HG03108 (cell line): ENCODE data around the gene KIAA0040.

ENCODE experiments used
- ATAC-seq: cut with Tn5 transposase; IDR thresholded peaks from one replicate; pipeline ENCODE4 v1.9.1; 2021; ENCODE audit warnings: moderate library complexity; ENCODE audit not compliant: unreplicated experiment

Gene KIAA0040

DNA sequence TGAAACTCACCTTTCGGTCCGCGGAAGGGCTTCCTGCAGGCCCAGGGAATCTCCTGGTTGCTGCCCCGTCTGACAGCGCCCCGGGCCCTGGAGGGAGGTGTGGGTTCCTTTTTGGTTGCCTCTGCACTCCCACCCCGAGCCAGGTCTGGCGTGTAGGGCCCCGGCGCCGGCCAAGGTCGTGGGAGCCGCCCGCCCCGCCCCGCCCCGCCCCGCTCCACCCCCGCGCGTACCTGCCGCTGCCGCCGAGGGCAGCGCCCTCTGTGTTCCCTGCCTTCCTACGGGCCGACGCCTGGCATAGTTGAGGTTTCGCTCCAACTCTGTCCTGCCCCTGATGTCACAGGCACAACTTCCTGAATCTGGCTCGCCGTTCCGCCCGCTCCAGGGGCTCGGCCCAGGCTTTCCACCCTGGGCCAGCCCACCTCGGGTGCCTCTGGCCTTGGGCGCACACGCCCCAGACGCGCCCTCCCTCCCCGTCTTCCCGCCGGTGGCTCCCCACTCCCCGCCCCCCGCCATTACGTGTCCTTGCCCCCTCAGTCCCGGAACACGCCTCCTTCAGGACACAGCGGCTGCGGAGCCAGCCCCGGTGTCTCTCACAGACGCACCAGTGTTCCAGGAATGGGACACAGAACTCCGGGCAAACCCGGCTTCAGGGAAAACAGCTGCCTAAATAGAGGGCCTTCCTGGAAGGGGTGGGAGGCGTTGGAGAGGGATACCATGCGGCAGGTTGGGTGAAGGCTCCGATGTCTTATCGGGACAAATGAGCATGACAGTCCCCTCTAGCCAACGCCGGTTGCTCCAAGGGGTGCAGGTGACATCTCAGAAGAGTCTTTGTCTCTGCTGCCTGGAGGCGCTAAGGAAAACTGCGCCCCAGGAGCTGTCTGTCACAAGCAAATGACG is at the start of gene KIAA0040:
TSS of gene KIAA0040 (minus strand) at position 147 of the 897 bp plus-strand sequence. CDS start 31,763 bp downstream, outside the sequence.
- ATAC-seq = peak; percentile 46

DNA sequence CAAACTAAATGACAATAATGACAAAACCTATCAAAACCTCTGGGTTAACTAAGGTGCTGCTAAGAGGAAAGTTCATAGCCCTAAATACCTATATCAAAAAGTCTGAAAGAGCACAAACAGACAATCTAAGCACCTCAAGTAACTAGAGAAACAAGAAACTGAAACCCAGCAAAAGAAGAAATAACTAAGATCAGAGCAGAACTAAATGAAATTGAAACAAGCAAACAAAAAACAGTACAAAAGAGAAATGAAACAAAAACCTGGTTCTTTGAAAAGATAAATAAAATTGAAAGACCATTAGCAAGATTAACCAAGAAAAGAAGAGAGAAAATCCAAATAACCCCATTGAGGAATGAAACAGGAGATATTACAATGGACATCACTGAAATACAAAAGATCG is 44.8 kb upstream of the KIAA0040 start:
- peak; percentile 54 for ATAC-seq

DNA sequence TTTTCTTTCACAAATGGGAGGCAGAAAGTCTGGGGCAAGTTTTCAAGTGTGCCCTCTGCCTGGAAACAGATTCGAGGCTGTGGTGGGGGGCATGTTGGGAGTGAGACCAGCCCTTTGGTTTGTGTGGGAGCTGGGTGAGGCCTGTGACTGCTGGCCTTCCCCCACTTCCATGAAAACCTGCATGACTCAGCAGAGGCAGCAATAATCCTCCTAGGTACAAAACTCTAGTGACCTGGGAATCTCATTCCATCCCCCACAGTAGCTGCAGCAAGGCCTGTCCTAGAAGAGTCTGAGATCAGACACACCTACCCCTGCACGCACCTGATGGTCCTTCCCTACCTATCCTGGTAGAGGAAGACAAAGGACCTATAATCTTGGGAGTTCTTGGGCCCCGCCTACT is 42.1 kb upstream of the KIAA0040 start:
- ATAC-seq = no peak

- ATAC-seq = no peak
Observed at GRCh38 chr1:175232335-175232734, 39.8 kb upstream of the KIAA0040 start.

DNA sequence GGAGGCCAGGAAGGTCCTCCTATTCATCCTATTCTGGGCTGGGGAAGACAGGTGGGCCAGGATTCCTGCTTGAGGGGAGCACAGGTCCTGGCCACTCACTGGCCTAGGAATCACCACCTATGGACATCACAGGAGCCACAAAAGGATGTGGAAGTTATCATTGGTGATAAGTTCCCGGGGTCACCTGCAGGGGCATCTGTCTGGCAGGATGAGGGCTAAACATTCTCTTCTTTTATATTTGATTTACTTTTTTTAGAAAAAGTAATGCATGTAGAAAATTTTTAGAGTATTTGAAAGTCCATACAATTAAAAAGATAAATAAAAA is 33.2 kb upstream of the KIAA0040 start:
- ATAC-seq = no peak

GRCh38 chr1:175222296-175222938 is 29.8 kb upstream of the KIAA0040 start:
- ATAC-seq = no peak

DNA sequence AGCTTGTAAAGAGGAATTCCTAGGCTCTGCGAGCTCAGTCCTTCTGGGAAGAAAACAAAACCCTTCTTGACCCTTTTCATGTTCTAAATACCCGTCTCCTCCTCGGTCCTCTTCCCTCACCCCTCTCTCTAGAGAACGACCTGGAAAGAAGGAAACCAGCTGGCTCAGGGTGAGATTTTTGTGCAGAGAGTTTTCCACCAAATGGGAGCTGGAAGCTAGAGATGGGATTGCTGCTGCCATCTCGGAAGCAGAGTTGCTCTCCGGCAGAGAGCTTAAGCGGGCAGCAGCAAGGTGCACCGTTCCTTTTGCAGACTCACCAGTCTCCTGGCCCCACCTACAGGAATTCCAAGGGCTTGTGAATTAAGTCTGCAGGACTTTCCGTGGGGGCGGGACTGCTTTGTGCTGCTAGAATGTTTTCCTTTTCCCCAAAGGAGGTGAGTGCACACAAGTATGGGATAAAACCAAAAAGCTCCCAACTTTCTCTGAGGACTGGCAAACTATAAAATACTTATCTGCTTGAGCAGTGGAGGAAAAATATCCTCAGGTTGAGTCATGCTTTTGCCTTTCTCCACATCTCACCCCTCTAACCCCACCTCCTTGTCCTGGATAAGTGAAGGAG is 29.1 kb upstream of the KIAA0040 start:
- no peak for ATAC-seq

GRCh38 chr1:175220853-175221556 is 28.4 kb upstream of the KIAA0040 start:
- ATAC-seq = no peak

DNA sequence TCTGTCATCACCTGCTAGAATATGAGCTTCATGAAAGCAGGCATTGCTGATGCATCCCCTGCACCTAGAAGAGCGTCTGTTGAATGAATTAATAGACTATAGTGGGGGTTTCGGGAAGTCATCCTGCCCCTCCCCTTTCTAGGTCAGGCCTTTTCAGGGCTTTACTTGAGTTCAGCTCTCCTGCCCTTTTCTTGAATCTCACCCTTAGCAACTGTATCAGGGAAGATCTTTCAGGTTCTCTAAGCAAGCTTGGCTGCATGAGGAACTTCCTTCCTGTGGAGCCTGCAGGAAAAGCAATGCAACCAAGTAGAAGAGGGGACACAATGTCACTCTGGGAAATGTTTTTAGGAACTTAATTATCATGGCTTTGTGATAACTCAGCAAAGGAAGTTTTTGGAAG is 27.2 kb upstream of the KIAA0040 start:
- ATAC-seq = no peak

- ATAC-seq = no peak
Observed at GRCh38 chr1:175218786-175219434, 26.3 kb upstream of the KIAA0040 start.

GRCh38 chr1:175217721-175218531 is 25.4 kb upstream of the KIAA0040 start:
- no peak for ATAC-seq

GRCh38 chr1:175216444-175216843 is 23.9 kb upstream of the KIAA0040 start:
- no peak for ATAC-seq

- ATAC-seq = no peak
Observed at GRCh38 chr1:175211656-175212055, 19.1 kb upstream of the KIAA0040 start.

DNA sequence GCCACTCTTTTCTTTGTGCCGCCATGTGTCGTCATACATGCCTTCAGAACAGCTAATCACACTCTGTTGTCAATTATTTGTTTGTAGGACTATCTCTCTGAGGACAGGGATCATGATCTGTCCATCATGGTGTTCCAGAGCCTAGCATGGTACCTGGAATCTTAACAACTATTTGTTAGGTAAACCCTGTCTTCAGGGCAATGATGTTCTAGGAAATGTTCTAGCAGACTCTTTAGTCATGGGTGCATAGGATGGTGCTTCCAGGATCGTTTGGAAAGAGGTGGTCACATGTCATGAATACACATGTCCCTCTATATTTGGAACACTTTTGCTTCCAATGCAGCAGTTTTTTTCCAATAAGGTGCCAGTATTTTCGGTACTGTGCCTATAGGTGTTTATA is 18.2 kb upstream of the KIAA0040 start:
- no peak for ATAC-seq

GRCh38 chr1:175209493-175209921 is 16.9 kb upstream of the KIAA0040 start:
- peak; percentile 29 for ATAC-seq

DNA sequence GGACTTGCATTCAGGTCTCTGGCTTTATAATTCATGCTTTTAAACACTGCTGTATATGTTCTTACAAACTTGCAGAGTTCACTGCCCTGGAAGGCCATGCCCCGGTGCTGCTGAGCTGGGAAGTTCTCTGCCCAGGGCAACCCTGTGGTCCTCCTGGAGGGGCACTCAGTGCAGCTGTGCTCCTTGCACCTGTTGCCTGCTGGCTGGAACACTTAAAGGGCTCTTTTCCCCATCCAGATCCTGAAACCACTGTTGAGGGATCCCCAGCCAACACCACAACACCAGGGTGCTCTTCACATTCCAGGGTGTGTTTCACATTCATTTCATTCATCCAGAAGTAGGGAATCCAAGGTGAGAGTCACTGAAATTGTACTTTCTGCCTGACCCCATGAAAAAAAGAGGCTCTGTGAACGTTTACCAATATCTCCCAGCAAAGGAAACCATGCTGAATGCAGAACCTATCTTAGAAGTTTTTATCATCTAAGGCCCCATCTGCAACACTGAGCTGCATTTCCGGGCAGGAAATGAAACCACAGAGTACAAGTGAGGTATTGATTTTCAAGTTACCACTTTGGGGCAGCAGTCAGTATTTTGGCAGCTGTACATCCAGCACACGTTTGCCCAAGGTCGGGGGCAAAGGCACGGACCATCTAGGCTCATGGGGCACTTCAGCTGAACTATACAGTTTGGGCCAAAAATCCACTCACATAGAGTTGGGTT is 16.4 kb upstream of the KIAA0040 start:
- ATAC-seq = peak; percentile 75

DNA sequence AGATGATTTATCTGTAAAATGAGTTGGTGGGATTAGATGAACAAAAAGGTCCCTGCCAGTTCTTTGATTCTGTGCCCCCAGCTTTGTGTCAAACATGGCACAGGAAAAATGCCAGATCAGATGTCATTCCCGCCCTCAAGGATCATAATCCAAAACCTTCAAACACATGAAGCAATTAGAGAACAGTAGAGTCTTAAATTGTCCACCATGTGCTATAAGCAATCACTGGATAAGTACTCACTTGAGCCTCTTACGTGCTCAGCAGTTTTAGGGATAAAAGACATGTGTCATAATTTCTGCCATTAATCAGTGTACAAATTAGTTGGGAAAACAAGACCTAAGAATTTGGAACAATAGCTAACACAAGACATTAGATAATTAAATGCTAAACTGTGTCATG is 15.4 kb upstream of the KIAA0040 start:
- ATAC-seq = no peak

GRCh38 chr1:175206687-175207086 is 14.1 kb upstream of the KIAA0040 start:
- ATAC-seq = no peak

DNA sequence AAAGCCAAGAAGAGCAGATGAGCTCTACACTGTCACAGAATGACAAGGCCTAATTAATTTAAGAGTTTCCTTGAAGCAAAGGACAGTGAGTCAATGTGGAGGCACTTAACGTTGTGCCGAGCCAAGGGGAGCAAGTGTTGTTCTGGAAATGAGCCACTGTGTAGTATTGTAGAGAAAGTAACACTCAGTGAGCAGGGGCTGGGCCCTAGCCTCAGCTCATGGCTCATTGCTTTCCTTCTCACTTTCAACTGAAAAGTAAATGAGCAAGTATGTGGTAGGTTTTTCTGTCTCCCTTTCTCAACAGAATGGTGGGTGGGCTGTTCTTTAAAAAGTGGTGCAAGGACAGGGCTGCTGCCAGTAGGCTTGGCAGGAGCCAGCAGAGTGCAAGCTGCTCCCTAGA is 11.8 kb upstream of the KIAA0040 start:
- ATAC-seq = peak; percentile 75
